NCI-H1417 treated with DMSO at 0.1 percent for 48 hours (cell line): ENCODE results near the gene HOXB13.
"Not testable (repeated sequence)": the region's sequence is repeated elsewhere in the genome, so short reads cannot be mapped to it uniquely, and the experiment has no call there.

Source experiments
- DNase-seq: peaks from one replicate; lab custom pipeline; 2025; lab: John Stamatoyannopoulos, UW

HOXB13 gene

DNA sequence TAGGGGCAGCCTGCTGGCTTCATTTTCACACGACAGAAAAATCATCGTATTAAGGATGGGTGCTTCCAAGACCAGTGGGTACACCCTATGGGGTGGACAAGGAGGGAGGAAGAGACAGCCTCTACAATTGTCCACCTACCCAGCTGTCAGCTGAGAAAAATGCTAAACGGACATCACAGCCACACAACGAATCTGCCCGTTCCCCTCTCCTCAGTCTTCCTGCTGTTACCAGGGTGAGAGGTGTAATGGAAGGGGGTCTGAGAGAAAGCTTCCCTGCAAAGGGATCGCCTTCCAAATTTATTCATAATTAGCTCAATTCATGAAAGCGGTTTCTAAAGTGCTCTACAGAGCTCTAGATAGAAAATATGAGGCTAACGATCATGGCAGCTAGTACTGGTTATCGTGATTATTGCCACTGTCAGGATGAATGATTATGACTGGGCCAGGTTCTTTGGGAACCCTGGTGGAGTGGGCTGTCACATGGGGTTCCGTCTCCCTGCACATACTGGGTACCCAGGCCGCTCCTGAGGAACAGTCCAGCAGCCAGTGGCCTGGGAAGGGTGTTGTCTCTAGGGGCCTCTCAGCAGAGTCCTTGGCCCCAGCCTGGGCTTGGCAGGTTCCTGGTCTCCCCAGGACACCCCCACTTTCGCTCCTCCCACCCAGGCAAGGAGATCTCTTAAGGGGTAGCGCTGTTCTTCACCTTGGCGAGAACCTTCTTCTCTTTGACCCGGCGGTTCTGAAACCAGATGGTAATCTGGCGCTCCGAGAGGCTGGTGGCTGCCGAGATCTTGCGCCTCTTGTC, 2.2 kb downstream of the HOXB13 start:
- DNase-seq: no peak

- DNase-seq: no peak
Measured at GRCh38 chr17:48725288-48726064, 3.1 kb downstream of the HOXB13 start.

DNA sequence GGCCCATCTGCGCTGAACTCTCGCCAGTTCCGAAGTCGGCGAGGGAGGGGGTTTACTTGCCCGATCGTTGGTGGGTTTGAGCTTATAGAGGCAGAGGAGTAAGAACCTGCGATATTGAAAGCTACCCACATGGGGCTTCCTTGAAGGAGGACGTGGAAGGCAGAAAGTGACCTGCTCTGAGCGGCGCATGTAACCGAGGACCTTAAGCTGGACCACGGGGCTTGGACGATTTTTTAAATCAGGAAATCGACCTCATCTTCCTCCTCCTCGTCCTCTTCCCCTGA, 3.6 kb downstream of the HOXB13 start:
- no peak for DNase-seq

- no peak for DNase-seq
Measured at GRCh38 chr17:48724251-48725003, 4.1 kb downstream of the HOXB13 start.

GRCh38 chr17:48723423-48724250, 4.9 kb downstream of the HOXB13 start:
- no peak for DNase-seq

DNA sequence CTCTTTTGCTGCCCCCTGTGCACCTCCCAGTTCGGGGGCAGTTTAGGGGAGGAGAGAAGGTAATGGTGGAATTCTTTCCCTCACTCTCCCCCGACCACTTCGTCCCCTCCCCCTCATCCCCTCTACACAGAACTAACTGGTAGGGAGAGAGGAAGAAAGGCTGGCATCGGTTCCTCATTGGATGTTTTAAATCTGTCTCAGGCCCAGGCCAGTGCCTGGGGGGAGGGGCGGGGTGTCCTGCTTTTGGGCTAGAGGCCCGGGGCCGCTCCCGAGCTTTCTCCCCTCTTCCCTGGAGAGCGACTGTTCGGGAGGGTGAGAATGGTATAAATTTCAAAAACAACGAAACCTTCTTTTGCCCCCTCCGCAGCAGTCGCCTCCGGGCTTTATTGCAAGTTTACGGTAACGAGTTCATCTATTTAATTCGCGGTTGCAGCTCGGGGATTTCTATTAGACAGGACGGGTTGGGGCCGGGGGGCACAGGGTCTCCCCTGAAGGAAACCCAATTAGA, 5.6 kb downstream of the HOXB13 start, which contains the start of gene PRAC2:
TSS of gene PRAC2 (plus strand) at position 271 of the 508 bp plus-strand sequence. CDS start 1,226 bp downstream, outside the sequence.
- DNase-seq: no peak

DNA sequence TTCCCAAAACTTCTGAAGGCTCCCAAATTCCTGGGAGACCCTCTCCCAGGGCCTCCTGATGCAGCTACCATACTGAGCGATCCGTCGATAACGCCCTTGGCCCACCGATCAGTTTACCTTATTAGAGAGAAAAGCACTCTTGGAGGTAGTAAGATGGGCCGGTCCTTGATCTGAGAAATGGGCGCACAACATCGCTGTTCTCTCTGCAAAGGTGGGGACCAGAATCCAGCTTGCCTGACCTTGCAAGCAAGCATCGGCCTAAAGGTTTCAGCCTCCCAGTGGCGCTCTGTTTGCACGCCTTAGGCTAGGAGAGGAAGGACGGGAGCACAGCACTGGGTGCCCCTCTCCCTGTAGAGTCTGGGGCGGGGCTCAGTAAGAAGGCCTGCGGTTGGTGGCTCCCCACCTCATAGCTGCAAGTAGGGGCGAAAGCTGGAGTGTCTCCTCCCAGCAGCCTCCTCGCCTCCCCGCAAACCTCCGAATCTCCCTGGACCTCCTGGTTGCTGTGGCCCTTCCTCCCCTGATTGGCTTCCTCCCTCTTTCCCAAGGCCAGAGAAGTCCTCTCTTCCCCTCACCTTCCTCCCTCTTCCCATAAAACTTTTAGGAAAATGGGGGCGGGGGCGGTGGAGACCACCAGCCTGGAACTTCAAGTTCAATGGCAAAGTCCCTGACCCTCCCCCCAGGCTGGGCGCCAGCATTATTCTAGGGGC, 6.2 kb downstream of the HOXB13 start, which contains the start of gene PRAC1:
TSS of gene PRAC1 (minus strand) at position 318 of the 707 bp plus-strand sequence. CDS start at position 192, 126 bp downstream.
- DNase-seq: no peak

DNA sequence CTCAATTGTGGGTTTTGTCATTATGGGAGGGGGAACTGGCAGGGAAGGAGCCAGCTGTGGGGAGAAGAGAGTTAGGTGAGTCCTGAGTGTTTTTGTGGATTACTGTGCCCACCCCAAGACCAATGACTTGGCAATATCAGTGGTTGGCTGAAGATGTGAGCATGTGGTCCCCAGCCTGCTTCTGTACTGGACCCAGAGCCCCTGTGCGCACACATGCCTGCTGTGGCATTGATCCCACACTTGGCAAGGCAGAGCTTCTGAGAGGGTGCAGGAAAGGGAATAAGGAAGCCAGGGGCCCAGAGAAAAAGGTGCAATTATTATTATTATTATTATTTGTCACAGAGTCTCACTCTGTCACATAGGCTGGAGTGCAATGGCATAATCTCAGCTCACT, 7.5 kb downstream of the HOXB13 start:
- DNase-seq: no peak

DNA sequence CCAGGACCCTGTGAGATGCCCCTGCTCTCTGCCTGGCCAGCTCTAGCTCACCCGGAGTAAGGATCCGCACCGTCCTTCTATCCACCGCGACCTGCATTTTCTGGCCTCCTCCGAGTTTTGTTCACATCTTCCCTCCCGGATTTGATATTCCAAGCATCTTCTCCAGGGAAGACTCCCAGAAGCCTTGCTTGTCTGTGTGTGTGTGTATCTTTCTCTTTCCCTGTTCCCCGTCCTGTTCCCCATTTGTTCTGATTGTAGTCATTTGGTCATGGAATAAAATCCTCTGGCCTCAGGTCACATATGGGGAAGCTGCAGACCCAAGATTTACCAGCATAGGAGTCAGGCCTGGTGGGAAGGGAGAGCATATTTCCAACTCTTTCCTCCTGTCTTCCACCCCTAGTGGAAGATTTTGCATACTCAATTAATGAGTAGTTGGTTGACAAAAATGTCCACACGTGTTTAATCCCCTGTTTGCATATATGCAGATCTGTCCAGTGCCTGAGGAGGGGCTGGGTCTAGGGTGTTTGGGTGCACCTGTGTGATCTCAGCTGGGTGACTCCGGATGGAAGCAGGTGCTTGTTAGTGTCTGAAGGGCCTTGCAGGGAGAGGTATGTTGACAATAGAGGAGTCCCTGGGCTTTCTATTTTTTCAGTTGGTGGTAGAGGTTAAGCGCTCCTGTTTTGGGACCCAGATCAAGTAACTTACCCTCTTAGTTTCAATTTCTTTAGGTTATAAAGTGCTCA, 8.1 kb downstream of the HOXB13 start:
- no peak for DNase-seq

DNA sequence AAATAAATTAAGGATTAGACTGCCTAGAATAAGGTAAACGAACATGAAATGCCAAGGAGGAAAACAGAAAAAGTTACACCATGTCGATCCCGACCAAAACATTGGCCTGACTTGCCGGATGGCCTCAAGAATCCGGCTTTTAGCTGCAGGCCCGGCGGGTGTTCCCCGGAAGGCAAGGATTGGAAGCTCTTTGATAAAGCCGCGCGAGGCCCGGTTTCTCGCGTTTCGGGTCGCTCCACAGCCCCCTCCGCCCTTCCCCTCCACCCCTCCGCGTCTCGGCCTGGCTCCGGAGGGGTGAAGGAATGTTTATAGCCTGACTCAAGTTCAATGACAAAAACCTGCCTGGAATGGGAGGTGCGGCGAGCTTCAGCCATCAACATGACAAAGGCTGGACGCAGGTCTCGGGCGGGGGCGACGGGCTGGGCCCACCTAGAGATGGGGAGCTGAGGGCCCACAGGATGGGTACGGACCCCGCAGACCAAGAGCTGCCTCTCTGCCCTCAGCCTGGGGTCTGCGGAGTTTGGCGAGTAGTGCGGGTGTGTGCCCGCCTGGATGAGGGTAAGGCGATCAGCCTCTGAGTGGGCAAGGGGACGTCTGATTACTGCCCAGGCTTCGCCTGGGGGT, 8.8 kb downstream of the HOXB13 start:
- no peak for DNase-seq

DNA sequence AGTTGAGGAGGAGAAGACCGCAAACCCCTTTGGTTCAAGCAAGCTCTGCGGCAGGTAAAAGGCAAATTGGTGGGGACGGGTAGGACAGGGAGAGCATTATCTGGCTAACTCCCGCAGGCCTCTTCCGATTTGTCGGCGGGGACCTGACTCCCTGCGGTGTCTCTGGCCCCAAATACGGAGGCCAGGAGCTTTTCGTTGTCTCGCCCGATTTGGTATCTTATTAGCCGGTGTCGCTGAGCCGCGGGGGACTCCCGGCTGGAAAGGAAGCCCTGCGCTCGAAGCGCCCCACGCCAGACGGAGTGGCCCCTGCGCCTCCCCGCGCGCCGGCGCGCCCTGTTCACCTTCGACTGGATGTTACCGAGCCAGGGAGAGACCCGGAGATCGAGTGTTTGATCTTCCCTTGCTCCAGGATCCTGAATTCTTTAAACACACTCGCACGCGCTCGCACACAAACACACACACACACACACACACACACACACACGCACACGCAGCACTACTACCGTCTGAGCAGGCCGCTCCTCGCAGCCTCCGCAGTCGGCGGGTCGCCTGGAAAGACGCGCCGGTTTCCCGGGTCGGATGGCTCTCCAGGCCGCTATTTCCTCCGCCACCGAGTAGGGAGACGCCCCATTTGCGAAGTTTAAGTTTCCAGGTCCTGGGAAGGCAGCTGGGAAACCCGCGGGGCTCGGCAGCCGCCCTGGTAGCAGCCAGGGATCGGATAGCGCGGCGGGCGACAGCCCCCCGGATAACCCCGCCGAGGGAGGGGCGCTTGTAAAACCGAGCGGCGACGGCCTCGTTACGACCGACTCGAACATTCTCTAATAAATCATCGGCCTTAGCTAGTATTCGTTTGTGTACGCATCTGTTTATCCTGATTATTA, 9.5 kb downstream of the HOXB13 start:
- no peak for DNase-seq

DNA sequence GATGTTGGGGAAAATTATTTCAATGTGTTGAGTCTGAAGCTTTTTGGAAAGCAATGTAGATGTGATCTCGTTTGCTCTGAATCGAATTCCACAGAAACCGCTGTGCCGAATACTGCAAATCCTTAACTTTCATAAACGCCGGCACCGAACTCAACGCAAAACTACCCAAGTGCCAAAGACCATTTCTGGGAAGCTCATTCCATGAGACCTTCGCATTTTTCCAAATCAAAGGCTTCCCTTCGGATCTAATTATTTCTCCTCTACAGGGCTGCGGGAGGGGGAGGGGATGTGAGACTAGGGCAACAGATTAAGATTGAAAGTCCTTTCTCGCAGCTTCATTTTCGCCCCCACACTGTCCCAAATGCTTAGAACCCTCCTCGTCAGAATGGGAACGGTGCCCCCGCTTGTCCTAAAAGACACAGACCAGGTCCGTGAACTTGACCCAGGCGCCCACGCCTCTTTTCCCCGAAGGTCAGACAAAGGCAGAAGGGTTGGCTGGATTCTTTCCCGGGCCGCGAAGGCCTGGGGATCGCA, 10.3 kb downstream of the HOXB13 start:
- DNase-seq: no peak

DNA sequence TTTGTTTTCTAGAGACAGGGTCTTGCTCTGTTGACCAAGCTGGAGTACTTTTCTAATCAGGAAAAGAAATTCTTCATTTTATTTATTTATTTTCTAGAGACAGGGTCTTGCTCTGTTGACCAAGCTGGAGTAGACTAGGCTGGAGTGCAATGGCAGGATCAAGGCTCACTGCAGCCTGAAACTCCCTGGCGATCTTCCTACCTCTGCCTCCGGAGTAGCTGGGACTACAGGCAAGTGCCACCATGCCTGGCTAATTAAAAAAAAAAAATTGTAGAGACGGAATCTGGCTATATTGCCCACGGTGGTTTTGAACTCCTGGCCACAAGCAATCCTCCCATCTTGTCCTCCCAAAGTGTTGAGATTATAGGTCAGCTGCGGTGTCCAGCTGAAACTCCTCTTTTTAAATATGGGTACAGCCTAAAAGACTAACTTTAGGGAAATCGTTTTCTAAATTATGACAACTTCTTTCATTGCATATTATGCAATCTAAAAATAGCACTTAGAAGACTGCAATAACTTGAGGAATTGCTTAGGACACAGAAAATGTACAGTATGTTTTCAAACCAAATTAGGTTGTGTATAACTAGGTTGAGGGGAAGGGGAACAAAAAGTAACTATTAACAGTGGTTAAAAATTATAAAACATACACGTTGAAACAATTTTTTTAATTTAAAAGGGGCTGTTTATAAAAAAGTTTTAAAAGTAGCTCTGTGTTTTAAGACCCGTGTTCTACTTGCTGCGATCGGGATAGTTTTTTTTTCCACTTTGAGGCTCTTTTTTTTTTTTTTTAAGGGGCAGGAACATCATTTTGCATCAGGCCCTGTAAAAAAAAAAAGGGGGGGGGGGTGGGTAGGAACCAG, 11.0 kb downstream of the HOXB13 start:
- DNase-seq: no peak

- DNase-seq: not testable (repeated sequence)
Measured at GRCh38 chr17:48716549-48716948, 12.0 kb downstream of the HOXB13 start.

DNA sequence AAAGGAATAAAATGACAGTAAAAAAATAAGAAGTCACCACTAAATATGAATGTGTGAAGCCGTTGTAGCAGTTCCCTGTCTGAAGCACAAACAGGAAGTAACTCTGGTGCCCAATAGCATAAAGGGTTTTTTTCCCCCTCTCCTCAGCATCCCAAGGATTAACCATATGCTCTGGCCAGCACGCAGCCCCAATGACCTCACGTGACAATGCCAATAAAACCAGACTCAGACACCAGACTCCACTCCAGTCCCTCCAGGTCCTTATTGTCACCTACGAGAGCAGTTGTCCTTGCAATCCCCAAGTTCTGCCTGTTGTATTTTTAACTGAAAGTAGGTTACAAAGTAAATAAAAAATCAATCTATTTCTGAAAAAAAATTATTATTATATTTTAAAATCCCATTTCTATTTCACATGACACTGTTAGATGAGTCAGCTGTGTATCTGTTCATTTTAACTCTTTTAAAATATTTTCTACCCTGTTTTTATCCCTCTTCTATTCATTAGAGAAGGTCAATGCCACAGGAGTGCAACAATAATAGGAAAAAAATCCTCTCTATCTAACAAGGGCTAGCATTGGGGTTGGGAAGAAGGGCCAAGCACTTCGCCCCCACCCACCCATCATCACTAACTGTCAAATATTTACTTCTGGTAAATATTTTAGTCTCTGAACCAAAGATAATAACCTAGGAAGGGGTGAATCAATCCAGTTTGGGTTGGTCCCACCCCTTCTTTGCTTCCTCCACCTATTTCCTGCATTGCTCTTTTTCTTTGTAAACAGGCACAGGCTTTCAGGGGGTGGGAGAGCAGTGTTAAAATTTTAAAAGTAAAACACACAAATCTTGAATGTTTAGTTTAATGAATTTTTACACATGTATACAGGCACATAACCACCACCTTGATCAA, 12.8 kb downstream of the HOXB13 start:
- DNase-seq: no peak

DNA sequence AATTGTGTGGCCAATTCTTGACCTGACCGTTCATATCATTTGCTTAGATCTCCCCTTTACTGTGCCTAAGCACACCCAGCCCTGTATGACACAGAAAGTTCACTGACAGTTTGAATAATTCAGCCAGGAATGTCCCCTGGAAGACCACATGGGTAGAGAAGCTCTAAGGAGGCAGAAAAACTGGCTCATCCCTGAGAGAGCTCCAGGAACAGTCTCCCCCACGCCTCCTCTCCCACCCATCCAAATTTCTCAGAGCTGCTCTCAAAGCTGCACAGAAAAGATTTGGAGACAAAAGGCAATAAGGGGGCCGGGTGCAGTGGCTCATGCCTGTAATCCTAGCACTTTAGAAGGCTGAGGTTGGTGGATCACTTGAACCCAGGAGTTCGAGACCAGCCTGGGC, 17.4 kb downstream of the HOXB13 start:
- DNase-seq: no peak
